DND-41 (cell line): Measurements from ENCODE around the gene LAPTM5.

ENCODE experiments used
- ATAC-seq: fragments of 200-7000 bp; cut with Tn5 transposase; 3 replicates; pipeline ENCODE4 v1.9.1; 2021; ENCODE audit warnings: low read depth; ENCODE audit not compliant: insufficient read depth
- DNase-seq: peaks from one replicate; pipeline ENCODE4 v3.0.0-alpha.2; 2020
- H2AFZ ChIP-seq: 2 replicates; pipeline ENCODE4 v1.6.0; 2012; ENCODE audit warnings: low read depth, low read length
- H3K27ac ChIP-seq: 2 replicates; pipeline ENCODE4 v1.5.1; 2012; ENCODE audit warnings: low read length, inconsistent platforms
- H3K27me3 ChIP-seq: fragments of 200-600 bp; sonication (generic); 2 replicates; pipeline ENCODE4 v1.6.0; 2012; ENCODE audit warnings: low read length, mild to moderate bottlenecking, inconsistent platforms; ENCODE audit not compliant: insufficient read depth, poor library complexity
- H3K36me3 ChIP-seq: 2 replicates; pipeline ENCODE4 v1.5.1; 2012; ENCODE audit warnings: low read length, inconsistent platforms; ENCODE audit not compliant: insufficient read depth
- H3K4me1 ChIP-seq: 2 replicates; pipeline ENCODE4 v1.5.1; 2012; ENCODE audit warnings: mild to moderate bottlenecking, low read length; ENCODE audit not compliant: insufficient read depth
- H3K4me2 ChIP-seq: 2 replicates; pipeline ENCODE4 v1.6.0; 2012; ENCODE audit warnings: mild to moderate bottlenecking, moderate library complexity, low read length, inconsistent platforms; ENCODE audit not compliant: insufficient read depth
- H3K4me3 ChIP-seq, 2 experiments: fragments of 200-600 bp in 1 of 2; shearing (Covaris generic) in 1 of 2; 2 replicates each; pipeline ENCODE4 v1.5.1; 2012 to 2016; ENCODE audit warnings: inconsistent platforms in 2 of 2, low read length in 2 of 2, mild to moderate bottlenecking in 2 of 2, low read depth in 1 of 2, moderate library complexity in 1 of 2
- H3K79me2 ChIP-seq: 2 replicates; pipeline ENCODE4 v1.6.0; 2012; ENCODE audit warnings: low read length, inconsistent platforms; ENCODE audit not compliant: insufficient read depth
- H3K9ac ChIP-seq: 2 replicates; pipeline ENCODE4 v1.6.0; 2012; ENCODE audit warnings: low read depth, mild to moderate bottlenecking, inconsistent platforms, low read length, moderate library complexity
- H3K9me3 ChIP-seq: 2 replicates; pipeline ENCODE4 v1.5.1; 2012; ENCODE audit warnings: low read length, moderate library complexity, mild to moderate bottlenecking, inconsistent platforms; ENCODE audit not compliant: insufficient read depth, severe bottlenecking
- H4K20me1 ChIP-seq: 2 replicates; pipeline ENCODE4 v1.6.0; 2012; ENCODE audit warnings: low read length; ENCODE audit not compliant: insufficient read depth
- EZH2 ChIP-seq: IDR thresholded peaks from 3 replicates; pipeline ENCODE4 v1.6.1; 2012; ENCODE audit warnings: borderline replicate concordance, low read depth, mild to moderate bottlenecking, moderate library complexity, low read length, inconsistent platforms; ENCODE audit not compliant: severe bottlenecking
- TF ChIP-seq, protein P1 (sequence below): IDR thresholded peaks from 2 replicates; pipeline ENCODE4 v1.5.1; 2012; ENCODE audit warnings: borderline replicate concordance, low read length, moderate library complexity, mild to moderate bottlenecking; ENCODE audit not compliant: poor library complexity, severe bottlenecking; ENCODE audit errors: extremely low read depth

The LAPTM5 gene

DNA sequence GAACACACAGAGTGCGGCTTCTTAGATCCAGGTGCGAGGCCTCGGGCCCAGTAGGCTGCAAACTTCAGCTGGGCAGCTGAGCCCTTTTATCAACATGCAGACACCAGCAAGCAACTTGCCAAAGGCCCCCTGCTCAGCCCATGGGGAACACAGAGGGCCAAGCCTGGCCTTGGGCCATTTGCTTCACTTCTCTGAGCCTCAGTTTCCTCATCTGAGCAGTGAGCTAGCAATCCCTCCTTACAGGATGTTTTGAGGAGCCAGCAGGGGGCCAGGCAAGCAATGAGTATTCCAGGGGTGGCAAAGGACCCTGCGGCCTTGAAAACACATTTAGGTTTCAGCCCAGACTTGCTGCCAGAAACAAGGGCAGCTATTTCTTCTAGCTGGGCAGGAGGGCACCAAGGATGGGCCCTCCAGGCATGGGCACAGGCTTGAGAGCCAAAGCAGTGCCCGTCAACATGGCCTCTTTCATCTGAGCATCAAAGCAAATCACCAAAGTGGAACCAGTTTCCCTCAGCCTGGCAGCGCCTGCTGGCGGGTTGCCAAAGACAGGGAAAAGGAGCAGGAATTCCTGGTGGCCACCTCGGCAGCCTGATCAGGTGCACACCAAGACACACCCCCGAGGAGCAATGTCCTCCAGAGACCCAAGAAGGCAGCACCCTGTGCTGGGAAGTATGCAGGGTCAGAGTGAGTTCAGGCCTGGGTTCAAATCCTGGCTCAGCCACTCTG lies 35.6 kb downstream of the LAPTM5 start:
- Histone ChIP-seq H3K4me3 (no peak overlapping the region), H3K4me2 (no peak overlapping the region), H3K9me3 (no peaks in the 10 kb centered on the region), H2AFZ (no peak overlapping the region), H3K9ac (no peak overlapping the region), H3K79me2 (no peaks in the 10 kb centered on the region), H3K4me1 (peaks cover 19% of the 10 kb centered on the region), H3K27me3 (no peaks in the 10 kb centered on the region), H3K27ac (no peak overlapping the region), H3K36me3 (no peaks in the 10 kb centered on the region), H4K20me1 (peaks cover 7% of the 10 kb centered on the region; the same call in 1 of the 2 replicates)
- DNase-seq (no peak), ATAC-seq (no peak)
- no peak for TF ChIP-seq EZH2
- TF ChIP-seq, protein P1, sequence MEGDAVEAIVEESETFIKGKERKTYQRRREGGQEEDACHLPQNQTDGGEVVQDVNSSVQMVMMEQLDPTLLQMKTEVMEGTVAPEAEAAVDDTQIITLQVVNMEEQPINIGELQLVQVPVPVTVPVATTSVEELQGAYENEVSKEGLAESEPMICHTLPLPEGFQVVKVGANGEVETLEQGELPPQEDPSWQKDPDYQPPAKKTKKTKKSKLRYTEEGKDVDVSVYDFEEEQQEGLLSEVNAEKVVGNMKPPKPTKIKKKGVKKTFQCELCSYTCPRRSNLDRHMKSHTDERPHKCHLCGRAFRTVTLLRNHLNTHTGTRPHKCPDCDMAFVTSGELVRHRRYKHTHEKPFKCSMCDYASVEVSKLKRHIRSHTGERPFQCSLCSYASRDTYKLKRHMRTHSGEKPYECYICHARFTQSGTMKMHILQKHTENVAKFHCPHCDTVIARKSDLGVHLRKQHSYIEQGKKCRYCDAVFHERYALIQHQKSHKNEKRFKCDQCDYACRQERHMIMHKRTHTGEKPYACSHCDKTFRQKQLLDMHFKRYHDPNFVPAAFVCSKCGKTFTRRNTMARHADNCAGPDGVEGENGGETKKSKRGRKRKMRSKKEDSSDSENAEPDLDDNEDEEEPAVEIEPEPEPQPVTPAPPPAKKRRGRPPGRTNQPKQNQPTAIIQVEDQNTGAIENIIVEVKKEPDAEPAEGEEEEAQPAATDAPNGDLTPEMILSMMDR = peak; percentile 2

DNA sequence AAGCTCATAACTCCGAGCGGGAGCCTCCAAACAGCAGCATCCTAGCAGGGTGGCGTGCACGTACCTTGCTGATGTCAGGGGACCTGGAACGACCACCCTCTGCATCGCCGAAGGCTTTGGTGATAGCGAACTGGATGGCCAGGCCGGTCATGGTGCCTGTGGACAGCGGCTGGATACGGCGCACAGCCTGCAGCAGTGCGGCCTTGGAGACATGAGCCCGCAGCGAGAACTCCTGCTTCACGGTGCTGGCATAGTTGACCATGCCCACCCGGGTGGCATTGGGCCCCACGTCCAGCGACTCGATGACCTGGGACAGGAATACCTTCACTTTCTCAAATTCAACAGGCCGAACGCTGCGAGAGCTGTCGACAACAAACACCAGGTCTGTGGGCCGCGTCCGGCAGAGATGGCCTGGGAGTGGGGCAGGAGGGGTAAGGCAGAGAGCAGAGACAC lies 36.2 kb downstream of the LAPTM5 start:
- Histone ChIP-seq H3K79me2 (no peaks in the 10 kb centered on the region), H3K9ac (no peak overlapping the region), H4K20me1 (peaks cover 7% of the 10 kb centered on the region; the same call in 1 of the 2 replicates), H3K4me2 (no peak overlapping the region), H3K27ac (no peak overlapping the region), H3K36me3 (no peaks in the 10 kb centered on the region), H3K4me1 (peaks cover 19% of the 10 kb centered on the region), H2AFZ (no peak overlapping the region), H3K4me3 (no peak overlapping the region), H3K9me3 (no peaks in the 10 kb centered on the region), H3K27me3 (no peaks in the 10 kb centered on the region)
- DNase-seq (no peak), ATAC-seq (no peak)
- TF ChIP-seq, protein P1 = no peak
- no peak for TF ChIP-seq EZH2

DNA sequence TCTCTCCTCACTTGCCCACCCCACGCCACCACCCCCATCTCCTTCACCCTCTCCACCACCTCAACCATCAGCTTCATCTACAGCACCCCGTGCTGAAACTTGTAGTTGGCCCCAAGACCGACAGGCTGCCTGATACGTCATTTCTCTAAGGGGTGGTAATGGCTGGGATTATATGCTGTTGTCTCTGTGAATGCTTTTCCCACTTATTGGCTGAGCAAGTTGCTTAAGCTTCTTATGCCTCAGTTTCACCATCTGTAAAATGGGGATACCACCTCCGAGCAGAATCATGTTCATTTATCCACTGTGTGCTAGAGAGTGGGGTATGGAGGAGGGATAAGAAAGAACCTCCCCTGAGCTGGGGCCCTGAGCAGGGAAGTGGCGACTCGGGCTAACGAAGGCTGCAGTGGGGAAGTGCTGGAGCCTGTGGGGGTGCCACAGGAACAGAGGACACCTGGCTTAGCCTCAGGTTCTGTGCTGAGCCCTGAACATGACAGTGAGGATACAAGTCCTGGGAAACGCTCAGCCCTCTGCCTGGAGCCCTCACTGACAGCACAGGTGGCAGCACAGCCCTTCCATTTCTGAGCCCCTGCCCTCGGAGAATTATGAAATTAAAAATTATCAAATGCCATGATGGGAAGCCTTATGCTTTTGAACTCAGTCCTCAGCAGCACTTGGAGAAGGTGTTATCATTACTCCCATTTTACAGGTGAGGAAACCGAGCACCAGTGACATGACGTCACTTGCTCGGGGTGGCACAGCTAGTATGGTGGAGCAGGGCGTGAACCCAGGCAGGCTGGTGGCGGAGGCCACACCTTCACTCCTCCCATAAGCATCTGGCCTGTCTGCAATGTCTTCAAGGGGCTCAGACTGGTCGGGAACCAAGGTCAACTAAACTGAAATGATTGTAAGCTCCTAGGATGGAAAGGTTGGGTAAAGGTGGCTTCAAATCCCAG lies 37.0 kb downstream of the LAPTM5 start:
- H2AFZ ChIP-seq = no peak overlapping the region
- no peak for ATAC-seq
- no peak for DNase-seq
- H3K27ac ChIP-seq = no peak overlapping the region
- H3K27me3 ChIP-seq = no peaks in the 10 kb centered on the region
- no peak overlapping the region for H3K9ac ChIP-seq
- no peaks in the 10 kb centered on the region for H3K79me2 ChIP-seq
- H3K4me2 ChIP-seq = no peak overlapping the region
- peaks cover 19% of the 10 kb centered on the region for H3K4me1 ChIP-seq
- no peak overlapping the region for H3K4me3 ChIP-seq
- peaks cover 7% of the 10 kb centered on the region; the same call in 1 of the 2 replicates for H4K20me1 ChIP-seq
- no peaks in the 10 kb centered on the region for H3K36me3 ChIP-seq
- H3K9me3 ChIP-seq = no peaks in the 10 kb centered on the region
- no peak for TF ChIP-seq EZH2
- TF ChIP-seq, protein P1 = no peak
